CD1c-positive myeloid dendritic cell (primary cell): ENCODE data around the gene SLC1A2.
A peak's percentile ranks its signal among the peaks of the same experiment; 100 is the strongest.

Experiments used
- DNase-seq: peaks from one replicate; pipeline ENCODE4 v3.0.0-alpha.2; 2016; ENCODE audit errors: extremely low spot score

The SLC1A2 gene

GRCh38 chr11:35348898-35349687 lies 70.3 kb downstream of the SLC1A2 start:
- peak; percentile 48 for DNase-seq

- peak; percentile 71 for DNase-seq
Observed at GRCh38 chr11:35347921-35348331, 71.4 kb downstream of the SLC1A2 start.

- DNase-seq = no peak
Observed at GRCh38 chr11:35347173-35347878, 72.0 kb downstream of the SLC1A2 start.

GRCh38 chr11:35346472-35347156 lies 72.7 kb downstream of the SLC1A2 start:
- DNase-seq = no peak

DNA sequence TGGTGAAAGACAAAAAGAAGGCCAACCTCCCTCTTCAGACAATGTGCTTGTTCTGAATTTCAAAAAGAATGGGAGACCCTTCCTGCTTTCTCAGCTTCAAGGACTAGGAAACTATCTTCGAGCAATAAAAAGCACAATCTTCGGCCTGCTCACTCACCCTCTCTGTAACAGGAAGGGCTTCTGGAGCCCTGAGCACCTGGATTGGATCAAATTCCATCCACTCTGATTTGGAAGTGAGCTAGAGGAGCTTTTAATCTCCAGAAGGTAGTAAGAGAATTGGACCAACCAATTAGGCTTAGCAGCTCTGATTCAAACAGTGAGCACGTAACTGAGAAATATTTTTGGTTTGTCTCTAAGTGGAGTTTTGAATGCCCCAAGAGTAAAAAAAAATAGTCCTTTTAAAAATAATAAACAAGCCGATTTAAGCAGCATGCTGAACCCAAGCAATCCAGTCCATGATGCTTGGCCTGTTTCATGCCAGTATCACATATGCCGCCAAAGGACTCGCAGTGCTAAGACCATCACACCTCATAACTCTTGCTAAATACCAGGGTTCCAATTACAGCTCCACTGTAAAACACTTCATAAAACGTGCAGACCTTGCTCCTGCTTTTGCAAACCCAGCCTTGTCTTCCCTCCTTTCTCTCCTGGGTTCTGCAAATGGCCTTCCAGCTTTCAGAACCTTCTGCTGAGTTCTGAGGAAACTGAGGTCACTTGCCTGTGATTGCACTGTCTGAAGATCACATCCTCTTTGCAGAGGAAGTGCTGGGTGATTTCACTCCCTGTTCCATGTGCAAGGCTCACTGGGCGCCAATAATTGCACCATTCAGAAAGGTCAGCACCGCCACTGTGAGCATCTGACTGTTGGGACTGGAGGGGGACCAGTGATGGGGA lies 74.4 kb downstream of the SLC1A2 start:
- DNase-seq = peak; percentile 92

DNA sequence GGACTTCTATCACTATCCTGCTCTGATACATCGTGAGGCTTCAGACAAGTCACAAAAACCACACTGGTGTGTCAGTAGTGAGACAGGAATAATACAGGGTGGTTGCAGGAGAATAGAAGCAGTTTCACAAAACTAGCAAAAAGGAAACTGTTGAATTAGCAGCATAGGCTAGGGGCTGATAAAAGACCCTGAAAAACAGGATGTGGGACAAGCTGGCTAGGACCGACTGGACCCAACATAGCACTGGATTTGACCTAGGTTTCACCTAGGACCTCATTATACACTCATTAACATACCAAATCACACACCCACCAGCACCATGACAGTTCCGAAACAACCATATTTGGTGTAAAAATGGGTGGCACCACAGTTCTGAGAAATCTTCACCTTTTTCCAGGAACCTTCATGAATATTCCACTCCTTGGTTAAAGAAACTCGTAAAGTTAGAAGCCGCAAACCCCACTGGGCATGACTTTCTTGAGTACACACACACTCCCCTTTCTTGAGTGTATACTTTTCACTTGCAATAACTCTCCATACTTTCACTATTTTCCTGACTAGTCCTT lies 76.2 kb downstream of the SLC1A2 start:
- DNase-seq = peak; percentile 68

GRCh38 chr11:35340715-35341114 lies 78.6 kb downstream of the SLC1A2 start:
- no peak for DNase-seq

GRCh38 chr11:35340071-35340470 lies 79.3 kb downstream of the SLC1A2 start:
- peak; percentile 29 for DNase-seq

DNA sequence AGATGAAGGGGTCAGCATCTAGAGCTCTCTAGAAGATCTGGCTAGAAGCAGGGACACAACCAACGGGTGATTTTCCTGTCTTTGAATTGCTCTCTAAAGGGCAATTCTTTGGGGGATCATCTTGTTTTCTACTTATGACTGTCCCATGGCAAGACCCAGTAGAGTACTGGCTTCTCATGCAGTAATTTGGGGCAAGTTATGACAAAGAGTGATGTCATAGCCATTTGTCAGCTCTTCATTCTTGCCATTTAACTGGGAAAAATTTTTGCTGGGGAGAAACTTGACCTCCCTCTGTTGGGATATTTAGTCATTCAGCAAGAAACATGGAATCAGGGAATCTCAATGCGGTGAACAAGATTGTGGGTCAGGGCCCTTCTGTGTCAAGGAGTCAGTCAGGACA lies 80.4 kb downstream of the SLC1A2 start:
- no peak for DNase-seq

GRCh38 chr11:35337914-35338305 lies 81.4 kb downstream of the SLC1A2 start:
- no peak for DNase-seq

- DNase-seq = peak; percentile 90
Observed at GRCh38 chr11:35337136-35337913, 82.0 kb downstream of the SLC1A2 start.

GRCh38 chr11:35336726-35337125 lies 82.6 kb downstream of the SLC1A2 start:
- DNase-seq = no peak

GRCh38 chr11:35335226-35335625 lies 84.1 kb downstream of the SLC1A2 start:
- DNase-seq = peak; percentile 53

DNA sequence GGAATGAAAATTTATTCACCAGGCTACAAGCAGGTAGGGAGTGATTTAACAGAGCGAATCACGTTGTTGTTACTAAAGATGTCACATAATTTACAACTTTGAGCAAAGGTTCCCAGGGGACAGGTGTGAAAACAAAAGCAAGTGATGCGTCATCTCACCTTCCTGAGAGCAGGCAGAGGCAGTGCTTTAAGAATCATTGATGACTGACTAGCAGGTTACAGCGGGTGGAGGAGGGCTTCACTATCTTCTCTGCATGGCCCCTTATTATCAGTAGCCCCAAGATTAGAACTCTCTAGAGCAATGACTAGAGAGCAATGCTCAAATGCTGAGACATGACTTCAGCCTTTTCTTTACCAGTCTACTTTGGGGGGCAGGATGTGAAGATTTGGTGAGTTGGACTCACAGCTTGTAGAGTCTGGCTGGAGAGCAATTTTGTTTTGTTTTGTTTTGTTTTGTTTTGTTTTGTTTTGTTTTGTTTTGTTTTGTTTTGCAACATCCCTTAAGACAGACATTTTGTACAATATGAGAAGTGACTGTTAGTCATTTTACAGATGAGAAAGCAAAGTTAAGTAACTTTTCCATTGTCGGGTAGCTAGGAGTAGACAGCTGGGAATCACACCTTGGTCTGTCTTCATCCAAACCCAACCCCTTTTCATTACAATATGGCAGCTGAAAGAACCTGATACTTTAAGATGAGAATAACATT lies 84.8 kb downstream of the SLC1A2 start:
- peak; percentile 79 for DNase-seq

- DNase-seq = no peak
Observed at GRCh38 chr11:35332524-35332923, 86.8 kb downstream of the SLC1A2 start.

GRCh38 chr11:35330931-35331330 lies 88.4 kb downstream of the SLC1A2 start:
- DNase-seq = peak; percentile 37

DNA sequence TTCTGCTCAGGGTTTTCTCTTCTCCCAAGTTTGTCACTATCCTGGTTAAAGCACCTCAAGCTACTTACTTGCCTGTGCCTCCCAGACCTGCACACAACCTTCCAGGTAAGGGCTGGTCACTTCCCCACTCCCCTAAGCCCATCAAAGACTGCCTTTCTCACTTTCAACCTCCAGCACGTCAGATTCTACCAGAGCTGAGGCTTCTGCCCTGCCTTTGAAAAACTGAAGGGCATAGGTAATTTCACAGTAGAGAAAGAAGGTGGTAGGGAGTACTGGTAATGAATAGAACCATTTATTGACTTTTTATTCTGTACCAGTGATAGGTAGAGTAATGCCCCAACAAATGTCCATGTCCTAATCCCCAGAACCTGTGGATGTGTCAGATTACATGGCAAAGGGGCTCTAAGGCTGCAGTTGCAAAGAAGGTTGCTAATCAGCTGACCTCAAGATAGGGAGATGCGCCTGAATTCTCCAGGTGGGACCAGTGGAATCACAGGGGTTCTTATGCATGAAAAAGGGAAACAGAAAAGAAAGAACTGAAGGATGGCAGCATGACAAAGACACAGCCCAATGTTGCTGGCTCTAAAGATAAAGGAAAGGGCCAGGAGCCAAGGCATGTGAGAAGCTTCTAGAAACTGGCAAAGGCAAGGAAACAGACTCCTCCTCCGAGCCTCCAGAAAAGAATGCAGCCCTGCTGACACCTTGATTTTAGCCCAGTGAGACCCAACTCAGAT lies 89.0 kb downstream of the SLC1A2 start:
- DNase-seq = no peak

- no peak for DNase-seq
Observed at GRCh38 chr11:35327829-35328228, 91.5 kb downstream of the SLC1A2 start.

DNA sequence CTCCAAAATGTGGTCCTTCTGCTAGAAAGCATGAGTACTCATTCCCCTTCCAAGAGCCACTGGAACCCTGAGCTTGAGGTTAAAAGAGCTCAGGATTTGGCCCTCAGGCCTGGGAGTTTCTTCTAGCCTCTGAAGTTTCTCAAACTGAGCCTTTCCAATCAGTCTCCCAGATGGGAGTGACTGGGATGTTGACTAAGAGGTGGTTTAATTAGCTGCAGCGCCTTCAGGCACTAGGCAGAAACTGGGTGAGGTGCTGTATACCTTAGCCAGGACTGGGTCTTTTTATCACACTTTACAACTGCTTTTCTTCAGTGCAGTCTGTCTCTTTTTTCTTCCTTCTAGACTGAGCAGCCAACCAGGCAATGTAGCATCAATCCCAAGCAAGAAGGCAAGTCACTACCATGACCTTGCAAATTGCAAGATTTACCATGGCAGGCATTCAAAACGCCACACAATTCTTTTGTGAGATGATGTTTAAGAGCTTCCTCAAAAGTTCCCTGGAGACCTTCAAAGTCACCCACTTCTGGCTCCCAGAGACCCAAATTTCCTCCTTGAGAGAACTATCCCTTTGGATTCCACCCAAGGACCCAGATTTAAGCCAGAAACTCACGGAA lies 93.0 kb downstream of the SLC1A2 start:
- DNase-seq = no peak
